HepG2 (cell line): ENCODE results near the gene ALG13. TPM values are rescaled to one million over a fixed set of nuclear protein-coding genes. Genes with fewer than 3 reads are reported as not detected.
A peak's percentile ranks its signal among the peaks of the same experiment; 100 is the strongest.

ENCODE experiments used
- AKNA ChIP-seq: sonication (generic); formaldehyde crosslinking; IDR thresholded peaks from 2 replicates; pipeline ENCODE4 v1.4.0; 2020; ENCODE audit warnings: missing genetic modification reagents, borderline replicate concordance
- CAMTA2 ChIP-seq: sonication (generic); formaldehyde crosslinking; IDR thresholded peaks from 2 replicates; pipeline ENCODE4 v1.4.0; 2020; ENCODE audit warnings: mild to moderate bottlenecking, missing genetic modification reagents, borderline replicate concordance
- CSRNP2 ChIP-seq: sonication (generic); formaldehyde crosslinking; conservative IDR thresholded peaks from 2 replicates; pipeline ENCODE4 v1.8.0; 2022; ENCODE audit warnings: low read depth, missing genetic modification reagents
- ETV5 ChIP-seq: IDR thresholded peaks from 2 replicates; pipeline ENCODE4 v1.6.1; 2018; ENCODE audit warnings: missing biosample characterization, missing genetic modification reagents, inconsistent platforms, borderline replicate concordance
- HDAC6 ChIP-seq: fragments of 200-600 bp; sonication (generic); IDR thresholded peaks from 2 replicates; pipeline ENCODE4 v1.7.0; 2017; ENCODE audit warnings: mild to moderate bottlenecking, antibody characterized with exemption, low read length, low read depth
- MED8 ChIP-seq: sonication (generic); formaldehyde crosslinking; IDR thresholded peaks from 2 replicates; pipeline ENCODE4 v1.8.1; 2023; ENCODE audit warnings: mild to moderate bottlenecking, missing genetic modification reagents; ENCODE audit not compliant: insufficient replicate concordance
- PAXIP1 ChIP-seq: sonication (generic); formaldehyde crosslinking; conservative IDR thresholded peaks from 2 replicates; pipeline ENCODE4 v1.4.0; 2020; ENCODE audit warnings: mild to moderate bottlenecking, missing genetic modification reagents, moderate library complexity
- PBX2 ChIP-seq: IDR thresholded peaks from 2 replicates; pipeline ENCODE4 v1.6.1; 2016; ENCODE audit warnings: control low read depth
- PPARG ChIP-seq: conservative IDR thresholded peaks from 2 replicates; pipeline ENCODE4 v1.6.1; 2016; ENCODE audit warnings: missing biosample characterization, missing genetic modification reagents
- SALL1 ChIP-seq: sonication (generic); formaldehyde crosslinking; IDR thresholded peaks from 2 replicates; pipeline ENCODE4 v1.8.0; 2022; ENCODE audit warnings: mild to moderate bottlenecking, missing genetic modification reagents
- SMARCE1 ChIP-seq: fragments of 450-650 bp; IDR thresholded peaks from 2 replicates; pipeline ENCODE4 v1.6.1; 2017; ENCODE audit warnings: borderline replicate concordance
- SRY ChIP-seq: sonication (generic); formaldehyde crosslinking; IDR thresholded peaks from 2 replicates; pipeline ENCODE4 v1.8.0; 2022; ENCODE audit warnings: mild to moderate bottlenecking, missing genetic modification reagents
- ZBTB3 ChIP-seq: sonication (generic); formaldehyde crosslinking; IDR thresholded peaks from 2 replicates; pipeline ENCODE4 v1.4.0; 2020; ENCODE audit warnings: low read depth, mild to moderate bottlenecking, moderate library complexity, missing genetic modification reagents, borderline replicate concordance
- ZFP36L1 ChIP-seq: sonication (generic); formaldehyde crosslinking; IDR thresholded peaks from 2 replicates; pipeline ENCODE4 v1.8.0; 2022; ENCODE audit warnings: mild to moderate bottlenecking, missing genetic modification reagents, moderate library complexity
- ZKSCAN1 ChIP-seq: fragments of 150-350 bp; IDR thresholded peaks from 2 replicates; pipeline ENCODE4 v1.6.1; 2014; ENCODE audit warnings: low read length
- ZNF451 ChIP-seq: sonication (generic); formaldehyde crosslinking; IDR thresholded peaks from 2 replicates; pipeline ENCODE4 v1.5.0; 2020; ENCODE audit warnings: mild to moderate bottlenecking, missing genetic modification reagents
- ZNF543 ChIP-seq: sonication (generic); formaldehyde crosslinking; IDR thresholded peaks from 2 replicates; pipeline ENCODE4 v1.4.0; 2020; ENCODE audit warnings: mild to moderate bottlenecking, missing genetic modification reagents
- ZNF557 ChIP-seq: sonication (generic); formaldehyde crosslinking; IDR thresholded peaks from 2 replicates; pipeline ENCODE4 v1.4.0; 2020; ENCODE audit warnings: missing genetic modification reagents
- ZNF615 ChIP-seq: sonication (generic); formaldehyde crosslinking; IDR thresholded peaks from 2 replicates; pipeline ENCODE4 v1.5.0; 2020; ENCODE audit warnings: mild to moderate bottlenecking, missing genetic modification reagents, borderline replicate concordance
- polyA plus RNA-seq, 8 experiments: library from polyadenylated mRNA; depleted of rRNA in 3 of 8; stranded (reverse) in 7 of 8; unstranded in 1 of 8; fragments of >200 nt; fragmentation: Illumina TruSeq in 4 of 8; extraction: Trizol in 4 of 8; gene quantifications; 2 replicates each; pipeline versions ENCODE4 v1.2.1 to v1.2.3, GENCODE V29; 2011 to 2016; ENCODE audit warnings: low read depth in 4 of 8, missing spikeins in 1 of 8, mixed read lengths in 1 of 8; ENCODE audit not compliant: insufficient read depth in 1 of 8
- total RNA-seq, 5 experiments: library from RNA; depleted of rRNA; stranded (reverse); fragments of >200 nt; fragmentation: Illumina TruSeq; extraction: Trizol; gene quantifications; 2 replicates each; pipeline ENCODE4 v1.2.3, GENCODE V29; 2016; ENCODE audit warnings: low read depth in 1 of 5

ALG13 gene
- total and polyA plus RNA-seq, 2 of the 13 experiments (the other 11 are each of a cell fraction or from before 2014, with no cell fraction given): 31.2 to 65.5 TPM

GRCh38 chrX:111680988-111681779 lies at the start of gene ALG13 (continued):
- TF ChIP-seq PAXIP1 (CRISPR knock-in tag) (no peak), AKNA (CRISPR knock-in tag) (no peak), MED8 (CRISPR knock-in tag) (no peak), ZNF615 (CRISPR knock-in tag) (no peak), PPARG (CRISPR knock-in tag) (no peak), ZNF557 (CRISPR knock-in tag) (no peak), ETV5 (CRISPR knock-in tag) (peak; percentile 87), PBX2 (CRISPR knock-in tag) (no peak), SRY (CRISPR knock-in tag) (no peak), SMARCE1 (no peak), SALL1 (CRISPR knock-in tag) (peak; percentile 34; the same call in 1 of the 2 replicates), ZKSCAN1 (no peak), ZNF543 (no peak), CAMTA2 (CRISPR knock-in tag) (no peak), ZFP36L1 (CRISPR knock-in tag) (no peak), ZNF451 (no peak), CSRNP2 (CRISPR knock-in tag) (no peak), ZBTB3 (CRISPR knock-in tag) (no peak), HDAC6 (no peak)
